G401 (cell line): Measurements from ENCODE around the gene HDAC11. TPM values are rescaled to one million over a fixed set of nuclear protein-coding genes. Genes with fewer than 3 reads are reported as not detected.

Experiments
- DNase-seq: peaks from one replicate; pipeline ENCODE4 v3.0.0-alpha.2; 2015; ENCODE audit warnings: low spot score
- in situ Hi-C: cut with HindIII; loops from 2 replicates; pipeline ENCODE4 v1.10.0; 2016; ENCODE audit warnings: low sequenced_read_pairs, mixed read lengths
- total RNA-seq: library from RNA; depleted of rRNA; stranded (reverse); fragments of >200 nt; shearing (Covaris generic); gene quantifications from 2 replicates; pipeline ENCODE4 v1.2.3, GENCODE V29; 2014; rRNA removed

HDAC11 gene
- total RNA-seq, 1 experiment from 2014 or later, result 15.3 TPM

- in situ Hi-C loops, result no loop called here
- DNase-seq, result no peak
These were observed 68.9 kb downstream of the HDAC11 start, which contains the start of gene FBLN2 for GRCh38 chr3:13548696-13549622. Gene FBLN2, plus strand, starts transcription at chr3:13549125. Its CDS starts 21,231 bp downstream, at chr3:13570356.

GRCh38 chr3:13549623-13550422 lies 69.7 kb downstream of the HDAC11 start:
- no peak for DNase-seq
- in situ Hi-C loops, result no loop called here

GRCh38 chr3:13550423-13550690 lies 70.3 kb downstream of the HDAC11 start:
- no peak for DNase-seq

GRCh38 chr3:13550791-13551360 lies 70.8 kb downstream of the HDAC11 start:
- DNase-seq, result no peak
- in situ Hi-C loops, result no loop called here

More at GRCh38 chr3:13550423-13550690, 70.3 kb downstream of the HDAC11 start:
- in situ Hi-C loops, result no loop called here

- no peak for DNase-seq
These were observed 72.9 kb downstream of the HDAC11 start for GRCh38 chr3:13552857-13553652.

GRCh38 chr3:13553686-13554085 lies 73.6 kb downstream of the HDAC11 start:
- in situ Hi-C loops, result no loop called here
- DNase-seq, result no peak

More at GRCh38 chr3:13552857-13553652, 72.9 kb downstream of the HDAC11 start:
- in situ Hi-C loops, result no loop called here

GRCh38 chr3:13555753-13556152 lies 75.6 kb downstream of the HDAC11 start:
- DNase-seq, result no peak
- in situ Hi-C loops, result no loop called here

Other genes starting within 250 kb of the HDAC11 start
- 33.0 and 45.0 TPM in 2 replicates for gene NUP210, start 60.0 kb upstream of the HDAC11 start, total RNA-seq
- gene FBLN2, start 68.8 kb downstream of the HDAC11 start, total RNA-seq, result 2.4 and 5.0 TPM in 2 replicates